Measurements from ENCODE around the gene ITGA2B.

ITGA2B gene

DNA sequence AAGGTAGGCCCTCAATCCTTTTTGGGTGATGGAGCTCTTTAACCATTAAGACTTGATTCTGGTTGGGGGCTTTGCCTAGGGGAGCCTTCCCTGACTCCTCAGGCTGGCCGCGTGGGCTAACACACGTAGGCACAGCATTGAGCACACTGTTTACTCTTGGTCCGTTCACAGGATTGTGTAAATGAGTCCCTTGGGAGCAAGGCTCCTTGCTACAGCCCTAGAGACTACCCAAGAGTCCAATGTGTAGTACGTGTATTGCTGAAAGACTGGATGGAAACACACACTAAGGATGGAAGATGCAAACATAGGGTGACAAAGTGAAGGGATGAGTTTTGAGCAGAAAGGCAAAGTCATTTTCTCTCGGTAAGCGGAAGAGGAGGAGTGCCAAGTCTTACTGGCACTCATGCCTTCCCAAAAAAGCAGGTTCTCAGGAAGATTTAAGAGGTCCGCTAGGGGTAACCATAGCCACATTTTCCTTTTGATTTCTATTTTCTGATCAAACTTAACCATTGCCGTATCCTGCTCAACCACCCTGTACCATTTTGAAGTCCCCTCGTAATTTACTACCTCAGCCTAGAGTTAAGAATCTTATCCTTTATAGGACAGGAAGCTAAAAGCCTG, 911 bp upstream of the ITGA2B start:
- peak; percentile 25 for DNase-seq

DNA sequence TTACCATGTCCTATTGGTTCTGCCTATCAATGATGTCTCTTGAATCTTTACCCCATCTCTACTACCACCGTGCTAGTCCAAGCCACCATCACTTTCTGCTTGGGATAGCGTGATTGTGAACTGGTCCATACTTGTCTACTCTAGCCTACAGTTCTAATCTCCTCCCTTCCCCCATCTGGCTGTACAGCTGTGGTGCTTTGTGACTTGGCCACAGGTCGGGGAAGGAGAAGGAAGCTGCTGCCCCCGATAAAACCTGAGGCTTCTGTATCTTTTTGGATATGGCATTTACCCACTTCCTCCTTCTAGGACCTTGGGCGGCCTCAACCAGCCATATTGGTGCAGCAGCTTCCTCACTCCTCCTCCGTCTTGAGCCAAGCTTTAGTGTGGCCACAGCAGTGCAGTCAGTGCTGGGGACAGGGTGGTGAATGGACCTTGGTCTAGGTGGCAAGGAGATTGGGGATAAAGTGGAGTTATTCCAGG, 314 bp upstream of the ITGA2B start:
- DNase-seq = no peak

- no peak for DNase-seq
These were observed 1.6 kb downstream of the ITGA2B start for GRCh38 chr17:44387804-44388203.

DNA sequence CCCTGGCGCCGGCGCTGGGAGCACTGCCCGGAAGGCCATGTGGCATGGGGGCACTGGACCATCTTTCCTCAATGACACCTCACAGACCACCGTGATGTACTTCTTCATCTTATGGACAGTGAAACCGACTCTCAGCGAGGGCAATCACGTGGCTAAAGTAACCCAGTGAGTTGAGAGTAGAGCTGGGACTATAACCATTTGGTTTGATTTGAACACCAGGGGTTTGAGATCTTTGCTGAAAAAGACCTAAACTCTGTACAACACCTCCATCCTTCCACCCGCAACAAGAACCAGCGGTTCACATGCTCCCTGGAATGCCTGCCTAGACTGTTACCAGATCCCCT, 3.3 kb downstream of the ITGA2B start:
- DNase-seq = peak; percentile 33

DNA sequence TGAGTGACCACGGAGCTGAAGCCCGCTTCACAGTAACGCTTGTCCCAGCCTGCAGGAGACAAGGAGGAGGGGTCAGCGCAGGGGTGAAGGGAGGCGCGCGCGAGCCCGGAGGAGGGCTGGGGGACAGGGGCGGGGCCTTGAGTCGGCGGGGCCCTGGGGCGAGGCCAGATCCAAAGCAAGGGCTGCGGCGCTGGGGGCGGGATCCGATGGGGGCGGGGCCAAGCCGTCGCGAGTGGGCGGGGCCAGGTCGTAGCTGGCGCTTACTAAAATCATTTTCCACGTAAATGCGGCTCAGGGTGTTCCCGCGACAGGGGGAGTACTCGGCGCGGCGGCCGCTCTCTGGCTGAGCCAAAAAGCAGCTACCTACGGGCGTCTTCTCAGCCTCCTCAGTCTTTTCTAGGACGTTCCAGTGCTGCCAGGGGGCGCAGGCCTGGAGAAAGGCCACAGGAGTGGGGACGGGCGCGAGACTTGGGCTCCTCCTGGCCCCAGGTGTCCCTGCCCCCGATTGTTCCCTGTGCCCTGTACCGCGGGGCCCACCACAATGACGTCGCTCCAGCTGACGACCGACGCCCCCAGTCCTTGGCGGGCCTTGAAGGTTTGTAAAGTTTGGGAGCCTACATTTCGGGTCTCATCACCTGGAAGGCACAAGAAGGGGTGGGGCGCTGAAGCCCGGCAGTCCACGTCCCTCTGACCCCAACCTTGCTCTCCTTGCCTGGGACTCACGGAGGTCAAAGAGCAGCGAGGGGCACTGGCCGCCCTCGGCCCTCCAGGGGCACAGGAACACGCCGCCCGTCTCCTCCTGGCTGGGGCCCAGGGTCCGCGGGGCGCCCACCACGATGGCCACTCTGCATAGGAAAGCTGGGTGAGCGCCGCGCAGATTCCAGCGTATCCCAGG, 3.9 kb downstream of the ITGA2B start:
- peak; percentile 93 for DNase-seq

GRCh38 chr17:44384823-44385286, 4.6 kb downstream of the ITGA2B start:
- no peak for DNase-seq

- DNase-seq = peak; percentile 54
These were observed 5.1 kb downstream of the ITGA2B start for GRCh38 chr17:44384281-44384822.

DNA sequence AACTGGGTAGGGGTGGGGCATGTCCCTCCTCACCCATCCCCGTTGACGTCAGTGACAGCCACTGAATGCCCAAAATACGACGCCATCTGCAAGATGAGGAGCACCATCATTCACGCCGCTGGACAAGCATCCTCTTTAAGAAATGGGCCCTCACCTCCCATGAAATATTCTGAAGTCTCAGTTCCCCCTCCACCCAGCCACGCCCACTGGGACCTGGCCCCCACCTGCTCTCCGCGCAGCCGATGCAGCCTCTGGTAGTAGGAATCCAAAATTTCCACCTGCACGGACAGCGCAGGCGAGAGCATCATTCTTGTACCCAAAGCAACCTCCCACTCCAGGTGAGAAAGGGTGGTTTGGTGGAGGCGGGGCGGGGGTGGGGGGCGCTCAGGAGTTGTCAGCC, 5.6 kb downstream of the ITGA2B start:
- no peak for DNase-seq

GRCh38 chr17:44383363-44383762, 6.1 kb downstream of the ITGA2B start:
- no peak for DNase-seq

DNA sequence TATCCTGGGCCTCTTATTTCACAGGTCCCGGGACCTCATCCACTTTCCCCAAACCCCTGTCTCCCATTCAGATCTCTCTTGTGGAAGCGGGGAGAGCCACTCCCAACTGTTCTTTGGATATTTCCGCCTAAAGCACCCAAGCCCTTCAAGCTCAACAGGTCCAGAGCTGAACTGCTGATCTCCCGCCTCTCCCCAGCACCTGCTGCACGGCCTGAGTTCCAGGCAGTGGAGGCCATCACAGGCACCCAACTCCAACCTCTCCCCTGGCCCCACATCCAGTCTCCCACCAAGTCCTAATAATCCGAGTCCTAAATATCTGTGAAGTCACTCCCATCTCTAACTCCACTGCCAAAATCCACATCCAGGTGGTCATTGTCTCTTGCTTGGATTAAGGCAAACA, 6.5 kb downstream of the ITGA2B start:
- no peak for DNase-seq

GRCh38 chr17:44381810-44382305, 7.6 kb downstream of the ITGA2B start:
- no peak for DNase-seq

DNA sequence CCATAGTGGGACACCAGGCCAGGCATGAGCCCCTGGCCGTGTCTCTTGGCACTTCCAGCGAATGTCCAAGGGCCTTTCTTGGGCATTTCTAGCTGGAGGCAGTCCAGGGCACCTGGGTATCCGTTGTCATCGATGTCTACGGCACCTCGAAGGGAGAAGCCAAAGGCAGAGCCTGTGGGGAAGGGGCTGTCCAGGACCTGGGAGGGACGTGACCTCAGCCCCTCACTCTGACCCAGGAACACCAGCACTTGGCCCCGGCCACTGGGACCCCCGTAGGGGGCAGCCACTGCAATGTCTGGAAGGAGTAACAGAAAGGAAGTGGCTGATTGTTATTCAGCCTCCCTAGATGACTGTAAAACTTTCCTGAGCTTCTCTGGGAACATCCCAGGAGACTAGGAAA, 8.7 kb downstream of the ITGA2B start:
- no peak for DNase-seq

- DNase-seq = no peak
These were observed 9.6 kb downstream of the ITGA2B start for GRCh38 chr17:44379887-44380286.

- DNase-seq = no peak
These were observed 11.2 kb downstream of the ITGA2B start for GRCh38 chr17:44378171-44378705.

DNA sequence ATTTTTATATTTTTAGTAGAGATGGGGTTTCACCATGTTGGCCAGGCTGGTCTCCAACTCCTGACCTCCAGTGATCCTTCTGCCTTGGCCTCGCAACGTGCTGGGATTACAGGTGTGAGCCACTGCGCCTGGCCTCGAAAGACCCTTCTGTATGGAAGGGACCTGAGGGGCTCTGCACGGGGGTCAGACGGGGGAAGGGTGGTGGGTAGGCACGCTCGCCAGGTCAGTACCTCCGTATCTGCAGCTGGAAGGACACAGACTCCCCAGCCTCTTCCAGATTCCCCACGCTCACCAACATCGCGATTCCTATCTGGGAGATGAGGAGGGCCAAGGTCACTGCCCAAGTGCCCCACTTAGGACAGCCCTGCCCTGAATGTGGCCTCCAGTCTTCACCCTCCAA, 12.7 kb downstream of the ITGA2B start:
- DNase-seq = no peak

- peak; percentile 25 for DNase-seq
These were observed 13.3 kb downstream of the ITGA2B start for GRCh38 chr17:44376124-44376523.

DNA sequence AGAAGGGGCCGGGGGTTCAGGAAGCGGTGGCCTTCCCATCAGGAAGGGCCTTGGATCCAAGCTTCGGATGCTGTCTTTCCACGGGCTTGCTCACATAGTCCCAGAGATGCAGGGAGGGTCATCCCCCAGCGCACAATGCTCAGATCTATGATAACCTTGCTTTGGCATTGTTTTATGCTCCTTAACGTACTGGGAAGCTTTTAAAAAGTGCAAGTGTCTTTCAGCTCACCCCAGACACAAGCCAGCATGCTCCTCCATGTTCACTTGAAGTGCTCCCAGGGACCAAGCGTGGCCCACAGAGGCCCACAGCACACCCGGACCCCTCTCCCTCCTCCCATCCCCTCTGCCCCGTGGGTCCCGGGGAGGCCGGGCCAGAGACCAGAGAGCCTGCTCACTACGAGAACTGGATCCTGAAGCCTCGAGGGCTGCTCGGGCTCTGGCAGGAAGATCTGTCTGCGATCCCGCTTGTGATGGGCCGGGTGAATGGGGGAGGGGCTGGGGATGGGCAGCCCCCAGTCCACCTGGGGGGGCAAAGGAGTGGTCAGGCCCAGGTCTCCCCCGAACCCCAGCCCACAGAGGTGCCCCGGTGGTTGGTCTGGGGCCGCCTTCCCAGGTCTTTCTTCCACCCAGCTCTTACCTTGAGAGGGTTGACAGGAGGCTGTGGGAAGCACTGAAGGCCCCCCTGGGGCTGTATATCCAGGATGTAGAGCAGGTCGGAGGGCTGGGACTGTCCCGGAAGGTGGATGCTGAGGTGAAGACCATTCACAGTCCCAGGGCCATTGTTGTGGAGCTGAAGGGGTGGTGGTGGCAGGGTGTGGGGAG, 14.0 kb downstream of the ITGA2B start:
- no peak for DNase-seq

DNA sequence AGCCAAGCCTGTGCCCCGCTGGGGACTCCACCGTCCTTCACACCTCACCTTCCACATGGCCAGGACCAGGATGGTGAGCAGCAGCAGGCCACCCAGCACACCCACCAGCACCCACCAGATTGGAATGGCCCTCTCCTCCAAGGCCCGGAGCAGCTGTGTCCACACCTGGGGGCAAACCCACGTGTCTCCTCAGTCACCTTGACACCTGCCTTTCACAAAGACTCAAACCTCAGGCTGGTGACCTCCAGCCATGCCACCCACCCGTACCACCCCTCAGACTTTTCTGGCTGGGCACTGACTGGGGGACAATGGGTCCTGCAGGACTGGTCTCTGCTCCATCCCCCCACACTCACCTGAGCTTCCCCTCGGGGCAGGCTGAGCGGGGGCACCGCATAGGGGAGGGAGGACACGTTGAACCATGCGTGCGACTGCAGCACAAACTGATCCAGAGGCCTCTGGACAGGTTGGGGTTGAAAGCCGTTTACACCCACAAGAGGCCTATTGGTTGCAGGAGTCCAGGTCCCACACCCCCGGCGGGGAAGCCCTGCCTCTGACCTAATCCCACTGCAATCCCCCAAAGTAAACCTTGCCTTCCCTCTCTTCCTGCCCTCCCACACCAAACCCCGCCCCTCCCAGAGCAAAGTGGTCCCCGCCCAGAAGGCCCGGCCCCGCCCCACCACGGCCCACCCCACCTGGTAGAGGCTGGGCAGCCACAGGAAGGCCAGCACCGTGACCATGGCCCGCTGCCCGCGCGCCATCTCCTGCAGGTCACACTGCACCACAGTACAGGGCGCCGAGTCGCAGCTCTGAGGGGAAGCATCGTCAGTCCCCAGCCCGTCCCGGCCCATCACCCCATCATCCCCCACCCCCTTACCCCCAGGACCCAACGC, 14.9 kb downstream of the ITGA2B start:
- DNase-seq = no peak

DNA sequence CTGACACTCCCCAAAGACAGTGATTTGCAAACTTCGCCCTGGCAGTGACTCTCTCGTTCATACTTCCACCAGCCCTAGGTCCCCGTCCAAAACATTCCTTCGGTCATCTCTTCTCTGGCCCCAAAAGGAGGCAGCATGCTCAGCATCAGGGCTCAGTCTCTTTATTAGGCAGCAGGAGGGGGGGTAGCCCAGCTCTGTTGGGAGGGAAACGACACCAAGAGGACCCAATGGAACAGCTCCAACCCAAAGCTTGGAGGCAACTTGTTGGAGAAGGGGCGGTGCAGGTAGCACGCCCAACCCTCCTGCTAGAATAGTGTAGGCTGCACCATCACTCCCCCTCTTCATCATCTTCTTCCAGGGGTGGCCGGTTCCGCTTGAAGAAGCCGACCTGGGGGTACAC, 17.4 kb downstream of the ITGA2B start:
- DNase-seq = no peak

- DNase-seq = peak; percentile 69
These were observed 19.9 kb downstream of the ITGA2B start for GRCh38 chr17:44369414-44370023.
